GM18526 (cell line): ENCODE data around the gene PARVA.

ENCODE experiments used
- POLR2A ChIP-seq: IDR thresholded peaks from 3 replicates; pipeline ENCODE4 v1.6.1; 2011; ENCODE audit not compliant: insufficient read length; ENCODE audit errors: extremely low read depth

The PARVA gene

DNA sequence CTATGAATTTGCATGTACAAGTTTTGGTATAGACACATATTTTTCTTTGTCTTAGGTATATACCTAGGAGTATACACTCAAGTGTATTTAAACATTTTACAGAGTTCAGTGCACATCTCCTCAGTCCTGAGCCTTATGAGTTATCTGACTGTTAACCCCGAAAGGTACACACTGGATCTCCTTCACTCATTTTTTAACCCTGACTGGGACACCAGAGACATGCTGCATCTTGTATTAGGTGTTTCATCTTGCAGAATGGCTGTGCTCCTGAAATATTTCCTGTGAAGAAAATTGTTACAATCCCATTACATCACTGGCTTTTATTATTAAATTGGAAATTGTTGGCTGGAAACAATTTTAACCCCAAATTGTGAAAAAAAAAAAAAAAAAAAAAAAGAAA, 15.3 kb downstream of the PARVA start:
- TF ChIP-seq POLR2A = no peak

DNA sequence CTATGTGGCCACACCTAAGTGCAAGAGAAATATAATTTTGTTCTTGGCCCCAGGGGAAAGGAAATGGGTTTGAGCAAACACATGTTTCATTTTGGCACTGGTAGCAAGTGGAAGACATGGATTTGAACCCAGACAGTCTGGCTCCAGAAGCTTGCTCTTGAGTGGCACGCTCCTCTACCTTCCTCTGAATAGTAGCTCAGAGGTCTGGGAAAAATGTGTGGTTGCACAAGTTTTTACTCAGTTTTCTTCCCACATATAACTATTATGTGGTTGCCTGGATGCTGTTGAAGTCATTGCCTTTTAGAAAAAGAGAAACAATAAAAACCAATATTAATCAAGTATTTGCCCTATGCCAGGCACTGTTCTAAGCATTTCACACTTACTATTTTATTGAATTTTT, 16.3 kb downstream of the PARVA start:
- no peak for TF ChIP-seq POLR2A

- TF ChIP-seq POLR2A = no peak
Observed at GRCh38 chr11:12394601-12395000, 17.2 kb downstream of the PARVA start.

DNA sequence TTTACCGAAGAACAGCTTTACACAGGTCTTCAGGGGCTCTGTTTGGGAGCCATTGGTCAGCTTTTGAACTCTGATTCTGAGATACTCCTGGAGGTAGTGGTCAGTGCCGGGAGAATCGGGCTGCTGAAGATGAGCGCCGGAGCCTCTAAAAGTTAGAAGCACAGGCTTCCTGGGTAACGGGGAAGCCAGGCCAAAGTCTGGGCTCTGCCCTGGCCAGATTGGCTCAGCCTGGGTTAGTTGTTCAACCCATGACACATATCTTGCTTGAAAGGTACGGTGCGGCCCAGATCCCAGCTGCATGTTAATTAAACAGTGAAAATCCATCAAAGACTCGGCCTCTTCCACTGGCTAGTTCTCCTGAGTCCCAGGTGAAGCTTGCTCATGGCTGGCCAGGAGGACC, 18.0 kb downstream of the PARVA start:
- TF ChIP-seq POLR2A = no peak

DNA sequence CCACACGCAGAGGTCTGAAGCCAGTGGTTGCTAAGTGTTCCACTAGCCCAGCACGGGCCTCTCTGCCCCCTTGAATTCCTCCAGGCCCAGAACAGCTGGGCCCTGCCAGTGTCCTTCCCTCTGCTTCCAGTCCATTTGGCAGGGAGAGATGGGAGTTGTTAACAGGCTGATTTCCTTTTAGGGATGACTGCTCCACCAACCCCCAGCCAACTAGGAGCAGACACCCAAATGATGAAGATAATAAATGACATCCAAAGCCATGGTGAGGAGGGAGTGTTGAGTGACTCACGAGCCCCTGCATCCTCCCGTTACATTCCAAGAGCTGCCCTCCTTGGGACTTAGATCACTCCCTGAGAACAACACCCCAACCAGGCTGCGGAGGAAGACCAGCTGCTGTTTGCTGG, 20.6 kb downstream of the PARVA start:
- TF ChIP-seq POLR2A = no peak

GRCh38 chr11:12399355-12399754, 22.0 kb downstream of the PARVA start:
- TF ChIP-seq POLR2A = no peak

- TF ChIP-seq POLR2A = no peak
Observed at GRCh38 chr11:12402025-12402424, 24.7 kb downstream of the PARVA start.

DNA sequence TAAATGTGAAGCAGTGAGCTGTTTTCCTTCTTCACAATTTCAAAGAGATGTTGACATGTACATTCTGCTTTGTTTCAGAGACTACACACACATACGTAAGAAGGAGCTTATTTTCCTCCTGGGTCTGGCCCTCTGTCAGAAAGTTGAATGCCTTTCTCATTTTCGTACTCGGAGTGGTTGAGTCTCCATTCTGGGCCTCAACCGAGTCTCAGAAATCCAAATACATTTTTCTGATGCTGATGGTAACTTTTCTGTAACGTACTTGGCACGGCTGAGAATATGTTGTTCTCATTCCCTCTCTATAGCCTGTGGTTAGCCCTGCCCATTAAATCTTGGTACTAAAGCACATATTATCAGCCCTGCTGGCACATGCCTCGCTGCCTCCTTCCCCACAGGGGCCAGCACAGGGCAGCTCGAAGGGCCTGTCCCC, 25.3 kb downstream of the PARVA start:
- TF ChIP-seq POLR2A = no peak

DNA sequence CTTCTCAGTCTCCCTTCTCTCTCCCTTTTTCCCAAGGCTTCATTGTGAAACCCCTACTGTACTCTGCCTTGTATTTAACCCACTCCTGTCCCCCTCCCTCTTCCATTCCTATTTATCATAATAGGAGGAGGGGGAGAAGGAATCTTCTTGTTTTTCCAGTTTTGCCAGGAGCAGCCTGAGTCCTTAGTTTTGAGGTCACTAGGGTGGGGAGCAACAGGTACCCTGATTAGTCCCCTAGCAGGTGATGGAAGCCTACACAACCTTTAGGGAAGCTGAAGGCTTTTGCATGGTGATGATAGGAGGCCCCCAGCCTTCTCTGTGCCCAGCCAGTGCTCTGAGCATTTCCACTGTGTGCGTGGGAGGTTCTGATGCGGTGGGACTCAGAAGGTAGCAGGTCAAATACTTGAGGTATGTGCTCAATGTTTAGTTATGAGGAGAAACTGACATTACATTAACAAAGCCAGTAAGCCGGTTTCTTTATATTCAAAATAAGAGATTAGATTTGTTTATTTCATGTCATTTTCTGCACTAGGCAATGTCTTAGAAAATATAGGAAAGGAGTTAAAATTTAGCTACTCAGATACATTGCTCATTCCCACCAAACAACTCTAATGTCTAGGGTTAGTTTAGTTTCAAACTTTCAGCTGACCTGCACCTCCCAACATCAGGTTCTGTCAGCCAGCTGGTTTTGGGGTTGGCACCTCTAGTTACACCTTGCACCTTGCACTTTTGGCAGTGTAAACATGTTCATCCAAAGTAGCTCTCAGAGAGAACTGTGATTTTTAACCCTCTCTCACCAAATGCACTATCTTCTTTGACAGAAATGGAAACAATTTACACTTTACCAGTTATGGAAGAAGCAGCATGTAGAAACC, 26.0 kb downstream of the PARVA start:
- no peak for TF ChIP-seq POLR2A

DNA sequence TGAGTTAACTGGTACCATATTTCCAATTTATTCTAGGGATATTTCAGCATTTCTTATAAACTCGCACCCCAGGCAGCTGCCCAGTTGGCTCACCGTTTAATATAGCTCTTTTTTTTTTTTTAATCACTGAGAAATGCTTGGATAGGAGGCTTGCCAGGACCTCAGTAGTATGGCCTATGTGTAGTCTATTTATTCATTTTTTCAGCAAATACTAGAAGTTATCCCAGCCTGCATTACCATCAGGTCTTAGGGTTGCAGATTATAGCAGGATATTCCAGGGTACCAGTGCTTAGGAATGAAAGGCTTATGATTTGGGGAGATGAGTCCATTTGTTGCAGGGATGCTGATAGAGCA, 26.6 kb downstream of the PARVA start:
- no peak for TF ChIP-seq POLR2A

GRCh38 chr11:12404436-12404835, 27.1 kb downstream of the PARVA start:
- TF ChIP-seq POLR2A = no peak

DNA sequence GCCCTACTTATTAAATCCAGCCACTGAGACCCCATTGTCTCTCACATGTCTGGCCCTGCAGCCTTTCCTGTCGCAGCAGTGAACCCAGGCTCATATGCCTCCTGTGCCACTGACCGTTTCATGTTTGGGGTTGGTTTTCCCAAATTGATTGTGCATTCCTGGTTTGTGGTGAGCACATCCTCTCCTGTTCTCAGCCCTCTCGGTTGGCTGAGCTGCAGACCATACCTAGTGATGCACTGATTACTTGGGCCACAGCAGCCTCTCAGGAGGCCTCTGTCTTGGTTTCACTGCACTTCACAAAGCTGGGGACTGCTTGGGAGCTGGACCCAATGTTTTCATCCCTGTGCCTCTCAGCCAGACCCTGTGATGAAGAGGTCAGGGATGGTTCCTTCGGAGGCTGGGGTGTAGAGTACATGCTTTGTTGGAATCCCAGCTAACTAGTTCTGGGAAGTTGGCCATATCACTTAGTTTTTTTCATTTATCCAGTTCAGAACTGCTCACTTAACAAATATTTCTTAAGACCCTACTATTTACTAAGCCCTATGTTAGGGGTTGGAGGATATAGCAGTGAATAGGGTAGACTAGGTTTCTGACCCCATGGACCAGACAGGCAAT, 30.9 kb downstream of the PARVA start:
- no peak for TF ChIP-seq POLR2A

- TF ChIP-seq POLR2A = no peak
Observed at GRCh38 chr11:12409621-12410005, 32.2 kb downstream of the PARVA start.

GRCh38 chr11:12410006-12410728, 32.8 kb downstream of the PARVA start:
- no peak for TF ChIP-seq POLR2A

- TF ChIP-seq POLR2A = no peak
Observed at GRCh38 chr11:12411393-12411792, 34.0 kb downstream of the PARVA start.

- no peak for TF ChIP-seq POLR2A
Observed at GRCh38 chr11:12411806-12412727, 34.7 kb downstream of the PARVA start.
